SKM-1 (cell line): ENCODE measurements around the gene MYBPC2.

Experiments
- DNase-seq: peaks from one replicate; lab custom pipeline; 2025; ENCODE audit not compliant: unreplicated experiment; lab: John Stamatoyannopoulos, UW

Gene MYBPC2

DNA sequence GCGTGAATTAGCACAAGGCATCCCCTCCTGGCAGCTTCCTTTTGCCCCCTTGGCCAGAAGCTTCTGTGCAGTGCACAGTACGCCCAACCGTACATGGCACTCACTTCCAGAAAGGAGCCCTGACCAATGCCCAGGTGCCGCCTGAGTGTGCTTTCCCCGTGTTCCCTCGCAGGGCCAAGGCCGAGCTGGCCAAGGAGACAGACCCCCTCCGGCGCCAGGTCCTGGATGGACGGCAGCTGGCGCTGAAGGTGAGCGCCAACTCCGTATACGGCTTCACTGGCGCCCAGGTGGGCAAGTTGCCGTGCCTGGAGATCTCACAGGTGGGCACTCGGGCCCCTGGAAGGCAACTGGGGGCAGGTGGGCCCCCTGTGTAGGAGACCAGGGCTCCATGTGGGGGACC is 23.3 kb upstream of the MYBPC2 start:
- no peak for DNase-seq

DNA sequence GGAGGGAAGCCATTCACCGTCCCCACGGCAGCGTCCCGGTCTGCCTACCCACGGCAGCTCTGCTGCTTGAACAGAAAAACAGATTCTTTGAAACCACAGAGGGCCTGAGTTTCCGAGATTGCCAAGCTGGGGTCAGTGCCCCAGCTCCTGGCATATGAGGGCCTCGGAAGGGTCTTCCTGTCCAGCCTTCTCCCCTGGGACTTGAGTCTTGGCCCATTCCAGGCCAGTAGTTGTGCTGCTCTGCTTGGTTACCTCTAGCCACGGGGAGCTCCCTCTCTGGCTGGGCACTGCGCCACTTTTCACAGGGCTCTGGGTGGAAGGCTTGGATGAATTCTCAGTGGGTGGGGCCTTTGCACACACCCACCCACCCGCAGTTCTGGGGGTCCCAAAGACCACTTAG is 22.6 kb upstream of the MYBPC2 start:
- no peak for DNase-seq

DNA sequence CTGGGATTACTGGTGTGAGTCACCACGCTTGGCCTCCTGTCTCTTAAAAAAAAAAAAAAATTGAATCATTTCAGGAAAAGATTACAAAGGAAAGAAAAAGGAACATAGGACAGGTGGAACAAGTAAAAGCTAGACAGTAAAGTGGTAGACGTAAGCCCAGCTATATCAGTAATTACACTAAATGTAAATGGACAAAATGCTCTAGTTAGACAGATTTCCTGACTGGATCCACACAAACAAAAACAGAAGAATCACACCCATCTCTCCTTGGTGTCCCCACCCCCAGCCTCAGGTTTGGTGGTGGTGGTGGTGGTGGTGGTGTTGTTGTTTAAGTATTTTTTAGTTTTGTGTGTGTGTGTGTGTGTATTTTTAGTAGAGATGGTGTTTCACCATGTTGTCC is 20.3 kb upstream of the MYBPC2 start:
- DNase-seq = no peak

DNA sequence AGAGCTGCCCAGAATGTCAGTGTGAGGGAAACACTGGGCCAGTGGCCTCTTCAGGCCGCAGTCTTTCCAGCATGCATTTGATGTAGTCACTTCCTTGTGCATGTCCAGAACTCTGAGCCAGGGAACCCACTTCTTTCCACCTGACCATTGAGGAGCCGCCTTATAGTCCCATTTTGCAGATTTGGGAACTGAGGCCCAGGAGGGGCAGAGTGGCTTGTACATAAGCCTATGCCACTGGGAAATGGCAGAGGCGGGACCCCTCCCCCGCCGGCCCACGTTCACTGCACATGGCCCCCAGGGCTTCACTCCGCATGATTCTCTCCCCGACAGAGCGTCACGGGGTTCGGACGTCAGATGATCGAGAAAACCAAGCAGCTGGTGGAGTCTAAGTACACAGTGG is 19.6 kb upstream of the MYBPC2 start:
- DNase-seq = no peak

- no peak for DNase-seq
Measured at GRCh38 chr19:50413531-50413930, 19.2 kb upstream of the MYBPC2 start.

- DNase-seq = no peak
Measured at GRCh38 chr19:50414864-50415660, 17.6 kb upstream of the MYBPC2 start.

DNA sequence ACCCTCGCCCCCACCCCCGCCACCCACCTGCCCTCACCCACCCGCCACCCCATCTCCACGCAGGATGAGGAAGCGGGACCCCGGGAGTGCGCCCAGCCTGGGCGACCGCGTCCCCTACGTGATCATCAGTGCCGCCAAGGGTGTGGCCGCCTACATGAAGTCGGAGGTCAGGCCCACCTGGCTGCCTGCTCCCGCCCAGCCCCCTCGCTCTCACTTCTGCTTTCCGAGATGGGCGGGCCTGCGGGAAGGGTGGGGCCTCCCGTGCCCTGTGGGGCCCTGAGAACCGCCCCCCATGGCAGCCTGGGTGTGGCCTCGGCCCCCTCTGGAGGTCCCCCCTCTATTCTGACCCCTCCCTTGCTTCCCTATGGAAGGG is 17.0 kb upstream of the MYBPC2 start:
- DNase-seq = peak; percentile 7

GRCh38 chr19:50416034-50416977 is 16.4 kb upstream of the MYBPC2 start:
- no peak for DNase-seq

DNA sequence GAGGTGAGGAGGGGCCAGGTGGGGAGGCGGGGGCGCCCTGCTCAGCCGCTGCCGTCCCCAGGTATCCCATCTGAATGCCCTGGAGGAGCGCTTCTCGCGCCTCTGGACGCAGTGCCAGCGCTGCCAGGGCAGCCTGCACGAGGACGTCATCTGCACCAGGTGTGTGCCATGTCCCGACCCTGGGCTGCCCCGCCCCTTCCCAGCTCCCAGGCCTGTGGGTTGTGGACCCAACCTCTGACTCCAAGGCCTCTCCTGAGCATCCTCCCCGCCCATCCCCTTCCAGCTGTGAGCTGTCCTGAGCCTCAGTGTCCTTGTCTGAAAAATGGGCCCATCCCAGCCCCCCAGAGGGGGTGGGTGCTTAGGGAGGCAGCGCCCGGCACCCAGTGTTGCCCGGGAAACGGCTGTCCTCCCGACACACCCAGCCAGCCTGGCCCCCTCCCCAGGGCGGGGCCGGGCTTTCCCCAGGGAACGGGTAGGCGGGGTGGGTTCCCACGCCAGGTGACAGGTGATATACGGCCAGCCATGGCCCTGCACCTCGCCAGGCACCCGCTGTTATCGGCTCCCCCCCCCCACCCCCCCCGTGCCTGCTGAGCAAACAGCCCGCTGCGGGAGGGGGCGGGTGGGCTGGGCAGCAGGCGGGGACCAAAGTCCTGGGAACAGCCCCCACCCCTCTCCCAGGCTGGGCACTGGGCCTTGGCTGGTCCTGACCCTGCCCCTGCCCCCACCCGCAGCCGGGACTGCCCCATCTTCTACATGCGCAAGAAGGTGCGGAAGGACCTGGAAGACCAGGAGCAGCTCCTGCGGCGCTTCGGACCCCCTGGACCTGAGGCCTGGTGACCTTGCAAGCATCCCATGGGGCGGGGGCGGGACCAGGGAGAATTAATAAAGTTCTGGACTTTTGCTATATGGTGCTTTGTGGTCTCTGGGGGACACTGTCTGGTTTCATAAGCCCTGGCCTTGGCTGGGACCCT is 15.3 kb upstream of the MYBPC2 start:
- no peak for DNase-seq

GRCh38 chr19:50418176-50419021 is 14.3 kb upstream of the MYBPC2 start, which contains the start of gene SPIB:
Gene SPIB (plus strand): TSS chr19:50418938. CDS start chr19:50418963, 25 bp downstream.
- DNase-seq = no peak

- DNase-seq = no peak
Measured at GRCh38 chr19:50419022-50419579, 13.6 kb upstream of the MYBPC2 start.

GRCh38 chr19:50419580-50420035 is 13.1 kb upstream of the MYBPC2 start:
- no peak for DNase-seq

GRCh38 chr19:50420127-50420526 is 12.6 kb upstream of the MYBPC2 start:
- DNase-seq = no peak

- no peak for DNase-seq
Measured at GRCh38 chr19:50420808-50421207, 11.9 kb upstream of the MYBPC2 start.

- DNase-seq = no peak
Measured at GRCh38 chr19:50422397-50423278, 10.1 kb upstream of the MYBPC2 start.

- no peak for DNase-seq
Measured at GRCh38 chr19:50423279-50424113, 9.2 kb upstream of the MYBPC2 start.

- DNase-seq = no peak
Measured at GRCh38 chr19:50425581-50425980, 7.1 kb upstream of the MYBPC2 start.
